ENCODE data around the gene GNE.

The GNE gene

DNA sequence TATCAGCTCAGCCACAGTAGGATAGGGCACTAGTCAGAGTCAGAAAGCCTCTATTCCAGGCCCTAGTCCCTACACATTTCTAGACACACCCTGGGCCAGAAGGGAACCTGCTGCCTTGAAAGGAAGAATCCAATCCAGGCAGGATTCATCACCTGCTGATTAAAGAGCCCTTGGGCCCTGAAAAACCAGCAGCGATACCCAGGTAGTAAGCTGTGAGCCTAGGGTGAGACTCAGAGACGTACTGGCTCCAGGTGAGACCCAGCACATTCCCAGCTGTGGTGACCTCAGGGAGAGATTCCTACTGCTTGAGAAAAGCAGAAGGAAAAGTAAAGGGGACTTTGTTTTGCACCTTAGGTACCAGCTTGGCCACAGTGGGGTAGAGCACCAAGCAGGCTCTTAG lies 84.4 kb downstream of the GNE start:
- Histone ChIP-seq H3K4me3 (replicated peaks; ENCODE audit: insufficient read depth, low read length) (no peak overlapping the region), H3K27ac (replicated peaks) (no peak overlapping the region), H3K27me3 (ENCODE audit: insufficient read depth, poor library complexity, severe bottlenecking) (no peaks in the 10 kb centered on the region)
- DNase-seq (ENCODE audit: low read depth in 1 of 2, low spot score in 1 of 2): no peak
- TF ChIP-seq POLR2AphosphoS5 (IDR thresholded peaks at IDR 0.05; ENCODE audit: low read depth) (no peak), SPI1 (IDR thresholded peaks at IDR 0.05; ENCODE audit: borderline replicate concordance, low read depth) (no peak), GABPA (IDR thresholded peaks at IDR 0.05; ENCODE audit: low read depth) (no peak)
- TF ChIP-seq, protein P1, sequence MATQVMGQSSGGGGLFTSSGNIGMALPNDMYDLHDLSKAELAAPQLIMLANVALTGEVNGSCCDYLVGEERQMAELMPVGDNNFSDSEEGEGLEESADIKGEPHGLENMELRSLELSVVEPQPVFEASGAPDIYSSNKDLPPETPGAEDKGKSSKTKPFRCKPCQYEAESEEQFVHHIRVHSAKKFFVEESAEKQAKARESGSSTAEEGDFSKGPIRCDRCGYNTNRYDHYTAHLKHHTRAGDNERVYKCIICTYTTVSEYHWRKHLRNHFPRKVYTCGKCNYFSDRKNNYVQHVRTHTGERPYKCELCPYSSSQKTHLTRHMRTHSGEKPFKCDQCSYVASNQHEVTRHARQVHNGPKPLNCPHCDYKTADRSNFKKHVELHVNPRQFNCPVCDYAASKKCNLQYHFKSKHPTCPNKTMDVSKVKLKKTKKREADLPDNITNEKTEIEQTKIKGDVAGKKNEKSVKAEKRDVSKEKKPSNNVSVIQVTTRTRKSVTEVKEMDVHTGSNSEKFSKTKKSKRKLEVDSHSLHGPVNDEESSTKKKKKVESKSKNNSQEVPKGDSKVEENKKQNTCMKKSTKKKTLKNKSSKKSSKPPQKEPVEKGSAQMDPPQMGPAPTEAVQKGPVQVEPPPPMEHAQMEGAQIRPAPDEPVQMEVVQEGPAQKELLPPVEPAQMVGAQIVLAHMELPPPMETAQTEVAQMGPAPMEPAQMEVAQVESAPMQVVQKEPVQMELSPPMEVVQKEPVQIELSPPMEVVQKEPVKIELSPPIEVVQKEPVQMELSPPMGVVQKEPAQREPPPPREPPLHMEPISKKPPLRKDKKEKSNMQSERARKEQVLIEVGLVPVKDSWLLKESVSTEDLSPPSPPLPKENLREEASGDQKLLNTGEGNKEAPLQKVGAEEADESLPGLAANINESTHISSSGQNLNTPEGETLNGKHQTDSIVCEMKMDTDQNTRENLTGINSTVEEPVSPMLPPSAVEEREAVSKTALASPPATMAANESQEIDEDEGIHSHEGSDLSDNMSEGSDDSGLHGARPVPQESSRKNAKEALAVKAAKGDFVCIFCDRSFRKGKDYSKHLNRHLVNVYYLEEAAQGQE (IDR thresholded peaks at IDR 0.05; ENCODE audit: insufficient replicate concordance, low read depth): no peak
- TF ChIP-seq, protein P2, sequence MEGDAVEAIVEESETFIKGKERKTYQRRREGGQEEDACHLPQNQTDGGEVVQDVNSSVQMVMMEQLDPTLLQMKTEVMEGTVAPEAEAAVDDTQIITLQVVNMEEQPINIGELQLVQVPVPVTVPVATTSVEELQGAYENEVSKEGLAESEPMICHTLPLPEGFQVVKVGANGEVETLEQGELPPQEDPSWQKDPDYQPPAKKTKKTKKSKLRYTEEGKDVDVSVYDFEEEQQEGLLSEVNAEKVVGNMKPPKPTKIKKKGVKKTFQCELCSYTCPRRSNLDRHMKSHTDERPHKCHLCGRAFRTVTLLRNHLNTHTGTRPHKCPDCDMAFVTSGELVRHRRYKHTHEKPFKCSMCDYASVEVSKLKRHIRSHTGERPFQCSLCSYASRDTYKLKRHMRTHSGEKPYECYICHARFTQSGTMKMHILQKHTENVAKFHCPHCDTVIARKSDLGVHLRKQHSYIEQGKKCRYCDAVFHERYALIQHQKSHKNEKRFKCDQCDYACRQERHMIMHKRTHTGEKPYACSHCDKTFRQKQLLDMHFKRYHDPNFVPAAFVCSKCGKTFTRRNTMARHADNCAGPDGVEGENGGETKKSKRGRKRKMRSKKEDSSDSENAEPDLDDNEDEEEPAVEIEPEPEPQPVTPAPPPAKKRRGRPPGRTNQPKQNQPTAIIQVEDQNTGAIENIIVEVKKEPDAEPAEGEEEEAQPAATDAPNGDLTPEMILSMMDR (IDR thresholded peaks at IDR 0.05; ENCODE audit: insufficient read depth, low read length): no peak

DNA sequence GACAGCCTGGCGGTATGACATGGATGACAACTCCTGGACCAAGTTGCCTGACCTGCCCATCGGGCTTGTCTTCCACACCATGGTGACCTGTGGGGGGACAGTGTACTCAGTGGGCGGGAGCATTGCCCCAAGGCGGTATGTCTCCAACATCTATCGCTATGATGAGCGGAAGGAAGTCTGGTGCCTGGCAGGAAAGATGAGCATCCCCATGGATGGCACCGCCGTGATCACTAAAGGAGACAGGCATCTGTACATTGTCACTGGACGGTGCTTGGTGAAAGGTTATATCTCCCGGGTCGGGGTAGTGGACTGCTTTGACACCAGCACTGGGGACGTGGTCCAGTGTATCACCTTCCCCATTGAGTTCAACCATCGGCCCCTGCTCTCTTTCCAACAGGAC lies 87.7 kb downstream of the GNE start:
- no peak for TF ChIP-seq SPI1 (IDR thresholded peaks at IDR 0.05; ENCODE audit: borderline replicate concordance, low read depth)
- TF ChIP-seq, protein P2 (IDR thresholded peaks at IDR 0.05; ENCODE audit: insufficient read depth, low read length): no peak
- TF ChIP-seq, protein P1 (IDR thresholded peaks at IDR 0.05; ENCODE audit: insufficient replicate concordance, low read depth): no peak
- TF ChIP-seq GABPA (IDR thresholded peaks at IDR 0.05; ENCODE audit: low read depth): no peak
- no peak for TF ChIP-seq POLR2AphosphoS5 (IDR thresholded peaks at IDR 0.05; ENCODE audit: low read depth)
- no peaks in the 10 kb centered on the region for H3K27me3 ChIP-seq (ENCODE audit: insufficient read depth, poor library complexity, severe bottlenecking)
- no peak for DNase-seq (ENCODE audit: low read depth in 1 of 2, low spot score in 1 of 2)
- no peak overlapping the region for H3K27ac ChIP-seq (replicated peaks)
- H3K4me3 ChIP-seq (replicated peaks; ENCODE audit: insufficient read depth, low read length): no peak overlapping the region

DNA sequence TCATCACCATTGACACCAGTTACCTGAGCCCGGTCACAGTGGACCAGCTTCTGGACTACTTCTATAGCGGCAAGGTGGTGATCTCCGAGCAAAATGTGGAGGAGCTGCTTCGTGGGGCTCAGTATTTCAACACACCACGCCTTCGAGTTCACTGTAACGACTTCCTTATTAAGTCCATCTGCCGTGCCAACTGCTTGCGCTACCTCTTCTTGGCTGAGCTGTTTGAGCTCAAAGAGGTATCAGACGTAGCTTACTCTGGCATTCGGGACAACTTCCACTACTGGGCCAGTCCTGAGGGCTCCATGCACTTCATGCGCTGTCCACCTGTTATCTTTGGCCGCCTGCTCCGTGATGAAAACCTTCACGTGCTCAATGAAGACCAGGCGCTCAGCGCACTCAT lies 88.5 kb downstream of the GNE start:
- TF ChIP-seq SPI1 (IDR thresholded peaks at IDR 0.05; ENCODE audit: borderline replicate concordance, low read depth): peak; percentile 80; the same call in 1 of the 2 replicates
- no peak for TF ChIP-seq GABPA (IDR thresholded peaks at IDR 0.05; ENCODE audit: low read depth)
- Histone ChIP-seq H3K27ac (replicated peaks) (no peak overlapping the region), H3K4me3 (replicated peaks; ENCODE audit: insufficient read depth, low read length) (no peak overlapping the region), H3K27me3 (ENCODE audit: insufficient read depth, poor library complexity, severe bottlenecking) (no peaks in the 10 kb centered on the region)
- DNase-seq (ENCODE audit: low read depth in 1 of 2, low spot score in 1 of 2): peak; percentile 81 to 90

DNA sequence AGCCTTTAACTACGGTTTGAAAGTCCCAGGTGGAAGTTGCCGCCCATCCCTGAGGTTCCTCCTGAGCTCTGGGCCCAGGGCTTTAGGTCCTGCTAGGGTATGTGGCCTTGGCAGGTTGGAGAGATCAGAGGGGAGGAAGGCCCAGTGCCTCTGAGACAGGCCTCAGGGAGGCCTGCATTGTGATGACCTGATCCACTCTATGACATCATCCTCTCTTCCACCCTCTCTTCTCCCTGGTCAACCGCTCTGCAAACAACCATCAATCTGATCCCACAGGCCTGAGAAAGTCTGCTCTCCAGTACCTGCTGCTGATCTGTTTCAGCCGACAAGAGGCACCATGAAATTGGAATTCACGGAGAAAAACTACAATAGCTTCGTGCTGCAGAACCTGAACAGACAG lies 89.1 kb downstream of the GNE start, which contains the start of gene CCIN:
CCIN (plus strand) TSS at position 223 of the 400 bp plus-strand sequence; CDS start at position 338, 115 bp downstream.
- no peaks in the 10 kb centered on the region for H3K27me3 ChIP-seq (ENCODE audit: insufficient read depth, poor library complexity, severe bottlenecking)
- no peak within 1 kb of the TSS for H3K27ac ChIP-seq (replicated peaks)
- no peak for DNase-seq (ENCODE audit: low read depth in 1 of 2, low spot score in 1 of 2)
- no peak within 1 kb of the TSS for H3K4me3 ChIP-seq (replicated peaks; ENCODE audit: insufficient read depth, low read length)
- TF ChIP-seq, protein P1 (IDR thresholded peaks at IDR 0.05; ENCODE audit: insufficient replicate concordance, low read depth): no peak
- TF ChIP-seq POLR2AphosphoS5 (IDR thresholded peaks at IDR 0.05; ENCODE audit: low read depth) (no peak), GABPA (IDR thresholded peaks at IDR 0.05; ENCODE audit: low read depth) (no peak), SPI1 (IDR thresholded peaks at IDR 0.05; ENCODE audit: borderline replicate concordance, low read depth) (no peak)
- TF ChIP-seq, protein P2 (IDR thresholded peaks at IDR 0.05; ENCODE audit: insufficient read depth, low read length): no peak

Measured in HL-60 (cell line).